ENCODE measurements around the gene FAM193A.

GRCh38 chr4:2588259-2588658 lies 51.8 kb downstream of the FAM193A start:
- no peak for TF ChIP-seq CTCF (IDR thresholded peaks at IDR 0.05)
- no peak for TF ChIP-seq POLR2A (IDR thresholded peaks at IDR 0.05)
